K562 (cell line): Measurements from ENCODE around the gene KIAA2012. TPM values are rescaled to one million over a fixed set of nuclear protein-coding genes. Genes with fewer than 3 reads are reported as not detected.

ENCODE experiments used
- ATAC-seq: fragments of 200-7000 bp; cut with Tn5 transposase; 3 replicates; pipeline ENCODE4 v1.9.1; 2020; ENCODE audit warnings: moderate library complexity
- BruUV-seq: library from RNA; stranded (reverse); fragments of 400-500 nt; replicated peaks from 2 replicates; lab custom pipeline; 2021; lab: Mats Ljungman, UMichigan
- CTCF ChIA-PET: fragments of 300-600 bp; formaldehyde crosslinking; extraction: SDS; loops from one replicate; lab custom pipeline; 2021; ENCODE audit warnings: low intra/inter-chr PET ratio; lab: Yijun Ruan, JAX
- POLR2A ChIA-PET: fragments of 300-600, 350-650 bp; sonication (Branson Sonifier 250); formaldehyde crosslinking; extraction: SDS; loops from one replicate; lab custom pipeline; 2021; ENCODE audit warnings: antibody characterized with exemption, inconsistent platforms; lab: Yijun Ruan, JAX
- DNase-seq, 4 experiments: peaks; one replicate each; pipeline versions ENCODE4 v3.0.0 to v3.0.0-alpha.2; 2011 to 2018; ENCODE audit warnings: low spot score in 3 of 4, mixed read lengths in 3 of 4; ENCODE audit errors: extremely low read depth in 1 of 4
- FAIRE-seq: peaks from 2 replicates; lab custom pipeline; 2011; peaks lifted over from hg19 to GRCh38; lab: Jason Lieb, UNC
- H2AFZ ChIP-seq: 2 replicates; pipeline ENCODE4 v1.6.0; 2011; ENCODE audit warnings: low read depth, low read length, control low read depth, inconsistent platforms
- H3K27ac ChIP-seq: fragments of 200-600 bp; 3 replicates; pipeline ENCODE4 v1.8.0; 2011; ENCODE audit warnings: low read depth, mild to moderate bottlenecking, control low read depth, inconsistent platforms, low read length, moderate library complexity, mixed read lengths; ENCODE audit errors: extremely low read depth
- H3K27me3 ChIP-seq, 2 experiments: fragments of 300-600 bp in 1 of 2; 2 replicates in 1 of 2; 3 replicates in 1 of 2; pipeline versions ENCODE4 v1.6.0 to v1.8.0; 2011; ENCODE audit warnings: inconsistent platforms in 2 of 2, low read length in 2 of 2, mild to moderate bottlenecking in 1 of 2, mixed read lengths in 1 of 2, moderate library complexity in 1 of 2; ENCODE audit not compliant: control insufficient read depth in 2 of 2, insufficient read depth in 2 of 2
- H3K36me3 ChIP-seq: fragments of 300-600 bp; 3 replicates; pipeline ENCODE4 v1.8.0; 2011; ENCODE audit warnings: mild to moderate bottlenecking, low read length, inconsistent platforms; ENCODE audit not compliant: control insufficient read depth, insufficient read depth
- H3K4me1 ChIP-seq, 2 experiments: fragments of 200-600 bp in 1 of 2; replicated peaks in 1 of 2; 2 replicates in 1 of 2; 3 replicates in 1 of 2; pipeline versions ENCODE4 v1.5.1 to v1.8.0; 2011; ENCODE audit warnings: inconsistent platforms in 2 of 2, low read length in 2 of 2, mild to moderate bottlenecking in 1 of 2, mixed read lengths in 1 of 2, moderate library complexity in 1 of 2; ENCODE audit not compliant: control insufficient read depth in 2 of 2, insufficient read depth in 2 of 2
- H3K4me2 ChIP-seq: 2 replicates; pipeline ENCODE4 v1.6.1; 2011; ENCODE audit warnings: low read length, control low read depth, inconsistent platforms, mixed read lengths; ENCODE audit not compliant: insufficient read depth
- H3K4me3 ChIP-seq: fragments of 200-600 bp; sonication (generic), shearing (Covaris generic); 2 replicates; pipeline ENCODE4 v1.5.1; 2016; ENCODE audit warnings: control low read depth, inconsistent platforms
- H3K79me2 ChIP-seq: fragments of 200-600 bp; 3 replicates; pipeline ENCODE4 v1.8.0; 2011; ENCODE audit warnings: low read length, inconsistent platforms; ENCODE audit not compliant: control insufficient read depth, insufficient read depth
- H3K9ac ChIP-seq, 2 experiments: 2 replicates each; pipeline versions ENCODE4 v1.6.0 to v1.6.1; 2011; ENCODE audit warnings: low read depth in 2 of 2, low read length in 2 of 2, control low read depth in 1 of 2, inconsistent platforms in 1 of 2, mild to moderate bottlenecking in 1 of 2, mixed read lengths in 1 of 2; ENCODE audit not compliant: insufficient read depth in 1 of 2
- H3K9me1 ChIP-seq: one replicate; pipeline ENCODE4 v1.6.0; 2011; ENCODE audit warnings: inconsistent platforms, mild to moderate bottlenecking, low read length, moderate library complexity; ENCODE audit not compliant: control insufficient read depth, insufficient read depth
- H3K9me3 ChIP-seq: replicated peaks from 2 replicates; pipeline ENCODE4 v1.5.1; 2011; ENCODE audit warnings: low read depth, low read length, inconsistent platforms; ENCODE audit not compliant: control insufficient read depth, insufficient read depth
- H4K20me1 ChIP-seq: replicated peaks from 2 replicates; pipeline ENCODE4 v1.6.1; 2011; ENCODE audit warnings: low read length, inconsistent platforms, mixed read lengths; ENCODE audit not compliant: control insufficient read depth, insufficient read depth
- BRCA1 ChIP-seq, 2 experiments: fragments of 450-650 bp in 1 of 2; sonication (generic) in 1 of 2; formaldehyde crosslinking in 1 of 2; IDR thresholded peaks; 2 replicates each; pipeline versions ENCODE4 v1.5.0 to v1.6.1; 2017 to 2020; ENCODE audit warnings: mild to moderate bottlenecking in 1 of 2, missing genetic modification reagents in 1 of 2
- CREB1 ChIP-seq, 2 experiments: sonication (generic) in 1 of 2; formaldehyde crosslinking in 1 of 2; IDR thresholded peaks; 2 replicates each; pipeline versions ENCODE4 v1.6.1 to v1.8.0; 2012 to 2022; ENCODE audit warnings: inconsistent platforms in 1 of 2, mild to moderate bottlenecking in 1 of 2, missing genetic modification reagents in 1 of 2, moderate library complexity in 1 of 2
- DPF2 ChIP-seq: fragments of 450-650 bp; IDR thresholded peaks from 2 replicates; pipeline ENCODE4 v1.6.1; 2016
- NBN ChIP-seq: fragments of 450-650 bp; IDR thresholded peaks from 2 replicates; pipeline ENCODE4 v1.6.1; 2016; ENCODE audit warnings: low read depth, mild to moderate bottlenecking
- NCOA2 ChIP-seq, 2 experiments: fragments of 450-650 bp; IDR thresholded peaks; 2 replicates each; pipeline ENCODE4 v1.6.1; 2018; ENCODE audit warnings: mild to moderate bottlenecking in 2 of 2, moderate library complexity in 1 of 2; ENCODE audit not compliant: partially characterized antibody in 2 of 2
- NFATC3 ChIP-seq: fragments of 450-650 bp; IDR thresholded peaks from 2 replicates; pipeline ENCODE4 v1.6.1; 2017; ENCODE audit warnings: mild to moderate bottlenecking
- NONO ChIP-seq, 2 experiments: fragments of 200-400 bp in 1 of 2; fragments of 450-650 bp in 1 of 2; formaldehyde crosslinking in 1 of 2; IDR thresholded peaks; 2 replicates each; pipeline ENCODE4 v1.6.1; 2017; ENCODE audit warnings: low read depth in 2 of 2, mild to moderate bottlenecking in 2 of 2, moderate library complexity in 2 of 2, low read length in 1 of 2
- SRSF9 ChIP-seq: fragments of 200-400 bp; formaldehyde crosslinking; IDR thresholded peaks from 2 replicates; pipeline ENCODE4 v1.6.1; 2017; ENCODE audit warnings: low read depth, low read length, borderline replicate concordance
- TRIM24 ChIP-seq, 2 experiments: fragments of 450-650 bp; IDR thresholded peaks; 2 replicates each; pipeline ENCODE4 v1.6.1; 2016
- TSC22D4 ChIP-seq: fragments of 450-650 bp; IDR thresholded peaks from 2 replicates; pipeline ENCODE4 v1.6.1; 2016; ENCODE audit warnings: missing genetic modification characterization, missing biosample characterization, control low read depth
- WHSC1 ChIP-seq: IDR thresholded peaks from one replicate; pipeline ENCODE4 v1.6.1; 2012; ENCODE audit warnings: low read length, control low read depth, inconsistent platforms
- ZNF232 ChIP-seq: sonication (generic); formaldehyde crosslinking; IDR thresholded peaks from 2 replicates; pipeline ENCODE4 v1.8.0; 2022; ENCODE audit warnings: mild to moderate bottlenecking, missing genetic modification reagents
- WGBS: fragments of 100-300 bp; shearing (Covaris generic); methylation state at CpG from one replicate; pipeline ENCODE4 v1.1.6; 2016; ENCODE audit warnings: low coverage, mixed read lengths; ENCODE audit not compliant: insufficient coverage; ENCODE audit errors: missing lambda C conversion rate; 5-methylcytosine and 5-hydroxymethylcytosine counted together
- in situ Hi-C: fragments of 300-500 bp; cut with MboI; formaldehyde crosslinking; loops from 4 replicates; pipeline ENCODE4 v1.15.0; 2018; ENCODE audit warnings: inconsistent platforms, mixed read lengths
- intact Hi-C: fragments of 100-400 bp; cut with micrococcal nuclease; formaldehyde crosslinking; loops from 2 replicates; pipeline ENCODE4 v1.14.2; 2022
- polyA plus RNA-seq, 8 experiments: library from polyadenylated mRNA; depleted of rRNA in 4 of 8; stranded (reverse) in 5 of 8; unstranded in 3 of 8; fragments of >200 nt; fragmentation: Nextera tagmentation in 2 of 8; fragmentation: Illumina TruSeq in 1 of 8; extraction: Ambion mirVana in 2 of 8; extraction: Trizol in 1 of 8; gene quantifications; 2 replicates each; pipeline versions ENCODE4 v1.2.1 to v1.2.3, GENCODE V29; 2011 to 2014; ENCODE audit warnings: inconsistent platforms in 1 of 8, missing spikeins in 1 of 8
- total RNA-seq, 7 experiments: library from RNA; depleted of rRNA in 6 of 7; stranded (reverse); fragments of >200 nt in 6 of 7; fragmentation: Illumina TruSeq in 2 of 7; extraction: Trizol in 2 of 7; gene quantifications; 2 replicates each; pipeline versions ENCODE4 v1.2.1 to v1.2.3, GENCODE V29; 2011 to 2021; ENCODE audit warnings: low replicate concordance in 1 of 7
- TF ChIP-seq, protein P1 (sequence below): fragments of 250-450 bp; sonication (Bioruptor Pico); IDR thresholded peaks from 2 replicates; pipeline ENCODE4 v1.4.0; 2020; ENCODE audit warnings: mild to moderate bottlenecking, moderate library complexity

KIAA2012 gene
- total and polyA plus RNA-seq, 9 of the 15 experiments (the other 6 are each of a cell fraction or from before 2014, with no cell fraction given) = not detected

GRCh38 chr2:202079310-202079709 is 6.3 kb downstream of the KIAA2012 start:
- no peak overlapping the region for H3K4me3 ChIP-seq
- no TSS peak for BruUV-seq
- no peaks in the 10 kb centered on the region for H3K4me1 ChIP-seq
- no peak overlapping the region for H3K4me2 ChIP-seq
- ChIA-PET POLR2A (no interaction called here), CTCF (no interaction called here)
- no peak overlapping the region for H3K9ac ChIP-seq
- no peaks in the 10 kb centered on the region for H3K36me3 ChIP-seq
- H3K27ac ChIP-seq = no peak overlapping the region
- H2AFZ ChIP-seq = no peak overlapping the region
- intact Hi-C loops = no loop called here
- ATAC-seq (no peak), DNase-seq (no peak), FAIRE-seq (no peak)
- H3K79me2 ChIP-seq = no peaks in the 10 kb centered on the region
- in situ Hi-C loops = no loop called here
- H3K27me3 ChIP-seq = peaks cover 6 to 11% of the 10 kb centered on the region in 2 experiments; a peak in 4 of 5 replicates
- no peaks in the 10 kb centered on the region for H3K9me3 ChIP-seq
- H3K9me1 ChIP-seq = no peaks in the 10 kb centered on the region
- H4K20me1 ChIP-seq = no peaks in the 10 kb centered on the region
- TF ChIP-seq DPF2 (no peak), WHSC1 (no peak), NONO (IDR thresholded peaks at IDR 0.05; ENCODE audit: low read depth in 2 of 2, low read length in 1 of 2) (no peak), NFATC3 (no peak), SRSF9 (no peak), TRIM24 (IDR thresholded peaks at IDR 0.05) (no peak), BRCA1 (IDR thresholded peaks at IDR 0.05) (no peak), BRCA1 (CRISPR knock-in tag; IDR thresholded peaks at IDR 0.05) (no peak), CREB1 (IDR thresholded peaks at IDR 0.05) (no peak), CREB1 (CRISPR knock-in tag; IDR thresholded peaks at IDR 0.05) (no peak), ZNF232 (CRISPR knock-in tag) (no peak), NBN (no peak), NCOA2 (IDR thresholded peaks at IDR 0.05; ENCODE audit: partially characterized antibody in 2 of 2) (no peak), TSC22D4 (tag) (no peak)
- TF ChIP-seq, protein P1, sequence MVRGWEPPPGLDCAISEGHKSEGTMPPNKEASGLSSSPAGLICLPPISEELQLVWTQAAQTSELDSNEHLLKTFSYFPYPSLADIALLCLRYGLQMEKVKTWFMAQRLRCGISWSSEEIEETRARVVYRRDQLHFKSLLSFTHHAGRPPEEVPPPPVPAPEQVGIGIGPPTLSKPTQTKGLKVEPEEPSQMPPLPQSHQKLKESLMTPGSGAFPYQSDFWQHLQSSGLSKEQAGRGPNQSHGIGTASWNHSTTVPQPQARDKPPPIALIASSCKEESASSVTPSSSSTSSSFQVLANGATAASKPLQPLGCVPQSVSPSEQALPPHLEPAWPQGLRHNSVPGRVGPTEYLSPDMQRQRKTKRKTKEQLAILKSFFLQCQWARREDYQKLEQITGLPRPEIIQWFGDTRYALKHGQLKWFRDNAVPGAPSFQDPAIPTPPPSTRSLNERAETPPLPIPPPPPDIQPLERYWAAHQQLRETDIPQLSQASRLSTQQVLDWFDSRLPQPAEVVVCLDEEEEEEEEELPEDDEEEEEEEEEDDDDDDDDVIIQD (CRISPR knock-in tag) = no peak
- 4% methylated on average over 4 of the region's 5 CpGs for WGBS
